IMR-90 (cell line): Measurements from ENCODE around the gene MOB2. TPM values are rescaled to one million over a fixed set of nuclear protein-coding genes. Genes with fewer than 3 reads are reported as not detected.
A peak's percentile ranks its signal among the peaks of the same experiment; 100 is the strongest.

Experiments used
- ATAC-seq: fragments of 200-7000 bp; cut with Tn5 transposase; 2 replicates; pipeline ENCODE4 v1.9.1; 2020; ENCODE audit warnings: low read depth, mild to moderate bottlenecking, moderate library complexity
- BruUV-seq: library from RNA; stranded (reverse); fragments of 400-500 nt; replicated peaks from 2 replicates; lab custom pipeline; 2021; lab: Mats Ljungman, UMichigan
- CTCF ChIA-PET: fragments of 300-600 bp; formaldehyde crosslinking; extraction: SDS; loops from one replicate; lab custom pipeline; 2021; ENCODE audit warnings: antibody characterized with exemption; lab: Yijun Ruan, JAX
- POLR2A ChIA-PET: fragments of 300-600 bp; sonication (Branson Sonifier 250); formaldehyde crosslinking; loops from one replicate; lab custom pipeline; 2022; ENCODE audit warnings: antibody characterized with exemption; ENCODE audit not compliant: unreplicated experiment; lab: Charles Lee
- DNase-seq: peaks from one replicate; pipeline ENCODE4 v3.0.0; 2013
- H2AFZ ChIP-seq: replicated peaks from 2 replicates; pipeline ENCODE3; 2013; ENCODE audit warnings: low read length, mild to moderate bottlenecking; ENCODE audit not compliant: poor library complexity
- H2AK5ac ChIP-seq: 2 replicates; pipeline ENCODE4 v1.6.1; 2013; ENCODE audit warnings: low read depth, low read length, inconsistent platforms
- H2AK9ac ChIP-seq: replicated peaks from 2 replicates; pipeline ENCODE3; 2013; ENCODE audit warnings: mild to moderate bottlenecking, low read depth, low read length, moderate library complexity; ENCODE audit not compliant: poor library complexity
- H2BK120ac ChIP-seq: 2 replicates; pipeline ENCODE4 v1.6.1; 2013; ENCODE audit warnings: low read depth, low read length, inconsistent platforms
- H2BK15ac ChIP-seq: 3 replicates; pipeline ENCODE4 v1.6.1; 2013; ENCODE audit warnings: low read depth, low read length, inconsistent platforms
- H2BK20ac ChIP-seq: 2 replicates; pipeline ENCODE4 v1.6.1; 2013; ENCODE audit warnings: low read depth, mild to moderate bottlenecking, inconsistent platforms, low read length, moderate library complexity
- H2BK5ac ChIP-seq: 2 replicates; pipeline ENCODE4 v1.6.1; 2013; ENCODE audit warnings: mild to moderate bottlenecking, low read depth, low read length, inconsistent platforms; ENCODE audit not compliant: poor library complexity, severe bottlenecking
- H3K14ac ChIP-seq: replicated peaks from 2 replicates; pipeline ENCODE4 v1.6.1; 2013; ENCODE audit warnings: low read depth, low read length, inconsistent platforms
- H3K18ac ChIP-seq: 2 replicates; pipeline ENCODE4 v1.6.1; 2013; ENCODE audit warnings: low read depth, low read length, control low read depth
- H3K23ac ChIP-seq: 2 replicates; pipeline ENCODE4 v1.6.1; 2013; ENCODE audit warnings: low read depth, low read length, inconsistent platforms
- H3K27ac ChIP-seq: 2 replicates; pipeline ENCODE4 v1.5.1; 2013; ENCODE audit warnings: mild to moderate bottlenecking, control low read depth, low read length; ENCODE audit not compliant: insufficient read depth
- H3K27me3 ChIP-seq: 2 replicates; pipeline ENCODE4 v1.6.1; 2013; ENCODE audit warnings: low read length; ENCODE audit not compliant: control insufficient read depth, insufficient read depth
- H3K36me3 ChIP-seq: 2 replicates; pipeline ENCODE4 v1.6.1; 2013; ENCODE audit warnings: low read length, mixed read lengths; ENCODE audit not compliant: control insufficient read depth, insufficient read depth
- H3K4ac ChIP-seq: 2 replicates; pipeline ENCODE4 v1.6.1; 2013; ENCODE audit warnings: low read depth, low read length, inconsistent platforms
- H3K4me1 ChIP-seq: 2 replicates; pipeline ENCODE4 v1.6.1; 2013; ENCODE audit warnings: low read length, mixed read lengths; ENCODE audit not compliant: control insufficient read depth, insufficient read depth
- H3K4me2 ChIP-seq: 2 replicates; pipeline ENCODE4 v1.6.1; 2013; ENCODE audit warnings: low read depth, mild to moderate bottlenecking, control low read depth, low read length, moderate library complexity
- H3K4me3 ChIP-seq: 2 replicates; pipeline ENCODE4 v1.5.1; 2013; ENCODE audit warnings: low read depth, mild to moderate bottlenecking, control low read depth, low read length, moderate library complexity; ENCODE audit not compliant: insufficient read depth
- H3K56ac ChIP-seq: 2 replicates; pipeline ENCODE4 v1.6.1; 2013; ENCODE audit warnings: low read length, inconsistent platforms; ENCODE audit not compliant: insufficient read depth; ENCODE audit errors: extremely low read depth
- H3K79me1 ChIP-seq, 2 experiments: 2 replicates each; pipeline ENCODE4 v1.6.1; 2013; ENCODE audit warnings: low read length in 2 of 2, inconsistent platforms in 1 of 2, low read depth in 1 of 2
- H3K9ac ChIP-seq: 2 replicates; pipeline ENCODE4 v1.6.1; 2013; ENCODE audit warnings: low read depth, low read length, control low read depth
- H3K9me1 ChIP-seq: 2 replicates; pipeline ENCODE4 v1.6.1; 2013; ENCODE audit warnings: low read length, inconsistent platforms; ENCODE audit not compliant: insufficient read depth
- H3K9me3 ChIP-seq: 2 replicates; pipeline ENCODE4 v1.6.1; 2013; ENCODE audit warnings: low read length; ENCODE audit not compliant: control insufficient read depth, insufficient read depth
- H4K20me1 ChIP-seq: 2 replicates; pipeline ENCODE4 v1.6.1; 2013; ENCODE audit warnings: low read length, inconsistent platforms; ENCODE audit not compliant: insufficient read depth
- H4K5ac ChIP-seq: 2 replicates; pipeline ENCODE4 v1.6.1; 2013; ENCODE audit warnings: mild to moderate bottlenecking, low read depth, low read length, control low read depth
- H4K8ac ChIP-seq, 2 experiments: 2 replicates each; pipeline ENCODE4 v1.6.1; 2013; ENCODE audit warnings: low read depth in 2 of 2, low read length in 2 of 2, control low read depth in 1 of 2, inconsistent platforms in 1 of 2
- H4K91ac ChIP-seq: 2 replicates; pipeline ENCODE4 v1.6.1; 2013; ENCODE audit warnings: low read depth, low read length, inconsistent platforms; ENCODE audit not compliant: insufficient read depth
- MAZ ChIP-seq: IDR thresholded peaks from 2 replicates; pipeline ENCODE4 v1.6.1; 2012; ENCODE audit warnings: low read depth, mild to moderate bottlenecking, low read length, improper control_type of control experiment, moderate library complexity, borderline replicate concordance
- SMC3 ChIP-seq: fragments of 150-350 bp; IDR thresholded peaks from 2 replicates; pipeline ENCODE4 v1.6.1; 2016; ENCODE audit warnings: low read depth, mild to moderate bottlenecking, antibody characterized with exemption, low read length, moderate library complexity
- WGBS, 2 experiments: methylation state at CpG; one replicate each; pipeline versions ENCODE4 v1.1.5 to v1.1.7; 2013; ENCODE audit warnings: missing lambda C conversion rate in 2 of 2; ENCODE audit not compliant: insufficient read length in 1 of 2; ENCODE audit errors: extremely low coverage in 2 of 2; 5-methylcytosine and 5-hydroxymethylcytosine counted together
- dilution Hi-C: fragments of 300-500 bp; cut with HindIII; formaldehyde crosslinking; loops from one replicate; pipeline ENCODE4 v1.14.3; 2018; ENCODE audit warnings: low sequenced_read_pairs; ENCODE audit not compliant: unreplicated experiment
- in situ Hi-C: fragments of 300-500 bp; cut with MboI; formaldehyde crosslinking; loops from 3 replicates; pipeline ENCODE4 v1.14.3; 2019; ENCODE audit warnings: low sequenced_read_pairs, inconsistent platforms, mixed read lengths
- intact Hi-C: fragments of 100-400 bp; cut with micrococcal nuclease; formaldehyde crosslinking; loops from 2 replicates; pipeline ENCODE4 v1.10.0; 2022
- polyA plus RNA-seq, 3 experiments: library from polyadenylated mRNA; depleted of rRNA; stranded (reverse); fragments of >200 nt; gene quantifications; 2 replicates each; pipeline ENCODE4 v1.2.3, GENCODE V29; 2012; ENCODE audit warnings: low replicate concordance in 1 of 3
- total RNA-seq: library from RNA; depleted of rRNA; stranded (reverse); fragments of >200 nt; gene quantifications from 2 replicates; pipeline ENCODE4 v1.2.3, GENCODE V29; 2012

MOB2 gene
- total and polyA plus RNA-seq, 2 of the 4 experiments (the other 2 are of a cell fraction): 23.7 to 36.2 TPM

DNA sequence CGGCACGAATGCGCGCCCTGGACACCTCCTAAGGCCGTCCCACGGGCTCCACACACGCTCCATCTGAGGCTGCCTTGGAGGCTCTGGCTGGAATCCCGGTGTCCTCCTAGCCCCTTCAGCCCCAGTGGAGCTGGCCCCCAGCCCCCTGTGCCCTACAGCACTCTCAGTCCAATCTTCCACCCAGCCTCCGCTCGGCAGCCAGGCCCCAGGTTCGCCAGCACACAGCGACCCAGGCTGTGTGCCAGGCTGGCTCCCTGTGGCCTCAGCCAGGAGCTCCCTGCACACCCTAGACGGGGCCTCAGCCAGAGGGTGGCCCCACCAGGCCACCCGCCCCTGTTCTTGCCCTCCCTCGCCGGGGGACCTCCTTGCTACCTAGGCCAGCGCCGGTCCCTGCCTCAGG, 18.6 kb downstream of the MOB2 start:
- Histone ChIP-seq H2BK120ac (no peak overlapping the region), H2BK20ac (no peak overlapping the region), H3K9me3 (no peaks in the 10 kb centered on the region), H3K9ac (no peak overlapping the region), H3K14ac (no peak overlapping the region), H4K20me1 (no peaks in the 10 kb centered on the region; the same call in 1 of the 2 replicates), H3K79me1 (no peaks in the 10 kb centered on the region), H2BK5ac (no peak overlapping the region), H4K5ac (no peak overlapping the region), H3K4me2 (no peak overlapping the region), H3K4me3 (no peak overlapping the region), H3K27me3 (no peaks in the 10 kb centered on the region), H3K27ac (no peak overlapping the region), H3K4me1 (no peaks in the 10 kb centered on the region), H4K8ac (no peak overlapping the region), H3K56ac (no peak overlapping the region), H2AK9ac (no peak overlapping the region), H2AK5ac (no peak overlapping the region), H2BK15ac (no peak overlapping the region), H3K18ac (no peak overlapping the region), H3K4ac (no peak overlapping the region), H3K9me1 (no peaks in the 10 kb centered on the region), H3K23ac (no peak overlapping the region), H2AFZ (peak overlapping the region; percentile 58), H4K91ac (no peak overlapping the region), H3K36me3 (peaks cover 13% of the 10 kb centered on the region; the same call in 1 of the 2 replicates)
- BruUV-seq: no TSS peak
- ATAC-seq (no peak), DNase-seq (no peak)
- 86% methylated on average over 12 of the region's 18 CpGs; no CpG with 5 or more reads in 1 of the 2 experiments for WGBS, 2 experiments
- dilution Hi-C loops: no loop called here
- intact Hi-C loops: no loop called here
- in situ Hi-C loops: no loop called here
- ChIA-PET POLR2A (no interaction called here), CTCF (no interaction called here)
- TF ChIP-seq MAZ (no peak), SMC3 (no peak)
